ENCODE results near the gene TOMM20.

GRCh38 chr1:235090406-235091069 lies 38.1 kb downstream of the TOMM20 start:
- TF ChIP-seq CTCF (IDR thresholded peaks at IDR 0.05 in 2 of 3, conservative IDR thresholded peaks at IDR 0.05 in 1 of 3; ENCODE audit: insufficient read depth in 2 of 3, low read depth in 1 of 3, low read length in 3 of 3): peak in 2 of 3 experiments; percentile 30 to 46; a peak in 2 of 6 replicates
- no peak for TF ChIP-seq SAFB2 (IDR thresholded peaks at IDR 0.05; ENCODE audit: borderline replicate concordance, low read depth, low read length, severe bottlenecking)
- no peak; the same call in 1 of the 2 replicates for TF ChIP-seq ETV5 (CRISPR knock-in tag; IDR thresholded peaks at IDR 0.05; ENCODE audit: low read depth)
- no peak for TF ChIP-seq ZNF696 (CRISPR knock-in tag; conservative IDR thresholded peaks at IDR 0.05)
- TF ChIP-seq OTX1 (CRISPR knock-in tag; IDR thresholded peaks at IDR 0.05): no peak
- TF ChIP-seq SMAD2 (IDR thresholded peaks at IDR 0.05; ENCODE audit: low read depth, low read length): no peak
- TF ChIP-seq DMBX1 (CRISPR knock-in tag; IDR thresholded peaks at IDR 0.05; ENCODE audit: borderline replicate concordance): no peak
- peak; percentile 75 for TF ChIP-seq MAX (CRISPR knock-in tag; IDR thresholded peaks at IDR 0.05)
- no peak for TF ChIP-seq PHF8 (IDR thresholded peaks at IDR 0.05; ENCODE audit: borderline replicate concordance, low read length)
- no peak for TF ChIP-seq PTBP1 (IDR thresholded peaks at IDR 0.05; ENCODE audit: low read depth, low read length)
- no peak for TF ChIP-seq GTF3C2 (IDR thresholded peaks at IDR 0.05; ENCODE audit: borderline replicate concordance, extremely low read depth, insufficient read length)
- peak; percentile 97 for TF ChIP-seq BHLHE40 (IDR thresholded peaks at IDR 0.05; ENCODE audit: low read length)
- TF ChIP-seq TAF9B (IDR thresholded peaks at IDR 0.05; ENCODE audit: partially characterized antibody): no peak
